ENCODE measurements around the gene RASAL2.

The RASAL2 gene

DNA sequence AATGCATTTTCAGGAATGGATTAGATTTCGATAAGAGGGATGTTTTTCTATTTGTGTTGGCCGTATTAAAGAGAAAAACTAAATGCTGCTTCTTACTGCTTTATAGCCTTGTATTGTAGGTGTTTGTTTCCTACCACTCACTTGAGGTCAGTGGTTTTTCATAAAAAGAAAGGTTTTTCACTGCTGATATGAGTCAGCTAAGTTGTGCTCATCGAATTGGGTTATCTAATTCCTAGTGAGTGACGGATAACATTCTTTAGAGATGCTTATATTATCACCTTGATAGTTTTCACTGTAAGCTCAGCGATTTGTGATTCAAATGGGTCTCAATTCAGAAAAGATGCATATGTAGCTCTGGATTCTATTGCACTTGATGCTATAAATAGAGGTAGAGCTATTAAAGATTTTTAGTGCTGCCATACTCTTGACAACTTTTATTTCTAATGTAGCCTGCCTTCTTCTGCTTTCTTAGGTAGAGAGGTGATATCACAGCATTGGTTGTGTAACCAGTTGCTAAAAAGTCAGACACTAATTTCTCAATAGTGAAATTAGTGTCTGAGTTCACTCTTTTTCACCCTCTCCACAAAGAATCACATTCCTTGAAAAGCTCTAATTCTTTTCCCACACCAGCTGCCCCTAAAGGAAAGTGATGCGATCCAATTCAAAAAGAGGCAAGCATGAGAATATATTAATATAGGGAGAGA is 180.0 kb downstream of the RASAL2 start:
- H3F3A ChIP-seq (ENCODE audit: insufficient read depth), result no peaks in the 10 kb centered on the region
- TF ChIP-seq EZH2phosphoT487 (conservative IDR thresholded peaks at IDR 0.05; ENCODE audit: low read length), result no peak
- TF ChIP-seq, protein P1, sequence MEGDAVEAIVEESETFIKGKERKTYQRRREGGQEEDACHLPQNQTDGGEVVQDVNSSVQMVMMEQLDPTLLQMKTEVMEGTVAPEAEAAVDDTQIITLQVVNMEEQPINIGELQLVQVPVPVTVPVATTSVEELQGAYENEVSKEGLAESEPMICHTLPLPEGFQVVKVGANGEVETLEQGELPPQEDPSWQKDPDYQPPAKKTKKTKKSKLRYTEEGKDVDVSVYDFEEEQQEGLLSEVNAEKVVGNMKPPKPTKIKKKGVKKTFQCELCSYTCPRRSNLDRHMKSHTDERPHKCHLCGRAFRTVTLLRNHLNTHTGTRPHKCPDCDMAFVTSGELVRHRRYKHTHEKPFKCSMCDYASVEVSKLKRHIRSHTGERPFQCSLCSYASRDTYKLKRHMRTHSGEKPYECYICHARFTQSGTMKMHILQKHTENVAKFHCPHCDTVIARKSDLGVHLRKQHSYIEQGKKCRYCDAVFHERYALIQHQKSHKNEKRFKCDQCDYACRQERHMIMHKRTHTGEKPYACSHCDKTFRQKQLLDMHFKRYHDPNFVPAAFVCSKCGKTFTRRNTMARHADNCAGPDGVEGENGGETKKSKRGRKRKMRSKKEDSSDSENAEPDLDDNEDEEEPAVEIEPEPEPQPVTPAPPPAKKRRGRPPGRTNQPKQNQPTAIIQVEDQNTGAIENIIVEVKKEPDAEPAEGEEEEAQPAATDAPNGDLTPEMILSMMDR (IDR thresholded peaks at IDR 0.05; ENCODE audit: insufficient read depth, low read length, poor library complexity, severe bottlenecking), result no peak
- no peak overlapping the region for H2AFZ ChIP-seq (ENCODE audit: low read depth, low read length, severe bottlenecking)
- no peaks in the 10 kb centered on the region for H3K79me2 ChIP-seq (ENCODE audit: insufficient read depth, low read length)
- H4K20me1 ChIP-seq (ENCODE audit: low read depth, low read length), result no peaks in the 10 kb centered on the region
- no peaks in the 10 kb centered on the region for H3K36me3 ChIP-seq (ENCODE audit: low read length)
- no peak overlapping the region for H3K4me2 ChIP-seq (ENCODE audit: low read depth, low read length, poor library complexity, severe bottlenecking)
- no peak overlapping the region for H3K27ac ChIP-seq (ENCODE audit: low read depth, low read length)
- H3K9ac ChIP-seq (ENCODE audit: low read length), result no peak overlapping the region
- H3K27me3 ChIP-seq (ENCODE audit: low read length), result no peaks in the 10 kb centered on the region
- H3K9me2 ChIP-seq (replicated peaks; ENCODE audit: insufficient read depth, low read length), result no peaks in the 10 kb centered on the region
- H3K9me3 ChIP-seq (ENCODE audit: insufficient read depth, low read length), result no peaks in the 10 kb centered on the region
- no peak overlapping the region for H3K4me3 ChIP-seq (ENCODE audit: insufficient read depth, low read length, poor library complexity, severe bottlenecking)

DNA sequence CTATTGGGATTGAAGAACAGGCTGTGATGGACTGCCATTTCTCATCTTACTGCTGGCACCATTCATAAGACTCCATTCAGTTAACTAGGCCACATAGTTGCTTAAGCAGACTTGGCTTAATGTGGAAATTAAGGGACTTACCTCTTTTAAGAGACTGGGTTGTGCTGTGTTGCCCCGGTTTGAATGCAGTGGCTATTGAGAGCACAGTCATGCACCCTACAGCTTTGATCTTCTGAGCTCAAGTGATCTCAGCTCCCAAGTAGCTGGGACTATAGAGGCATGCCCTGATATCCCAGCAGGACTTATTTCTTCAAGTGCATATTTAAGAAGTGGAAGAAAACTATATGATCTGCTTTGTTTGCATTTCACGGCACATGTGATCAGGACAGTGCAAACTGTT is 181.1 kb downstream of the RASAL2 start:
- Histone ChIP-seq H3K36me3 (ENCODE audit: low read length) (no peaks in the 10 kb centered on the region), H4K20me1 (ENCODE audit: low read depth, low read length) (no peaks in the 10 kb centered on the region), H3K9me2 (replicated peaks; ENCODE audit: insufficient read depth, low read length) (no peaks in the 10 kb centered on the region), H3K4me2 (ENCODE audit: low read depth, low read length, poor library complexity, severe bottlenecking) (no peak overlapping the region), H3K27ac (ENCODE audit: low read depth, low read length) (no peak overlapping the region), H3K4me3 (ENCODE audit: insufficient read depth, low read length, poor library complexity, severe bottlenecking) (no peak overlapping the region), H3K79me2 (ENCODE audit: insufficient read depth, low read length) (no peaks in the 10 kb centered on the region), H3K27me3 (ENCODE audit: low read length) (no peaks in the 10 kb centered on the region), H3K9me3 (ENCODE audit: insufficient read depth, low read length) (no peaks in the 10 kb centered on the region), H3F3A (ENCODE audit: insufficient read depth) (no peaks in the 10 kb centered on the region), H2AFZ (ENCODE audit: low read depth, low read length, severe bottlenecking) (no peak overlapping the region), H3K9ac (ENCODE audit: low read length) (no peak overlapping the region)
- no peak for TF ChIP-seq EZH2phosphoT487 (conservative IDR thresholded peaks at IDR 0.05; ENCODE audit: low read length)
- TF ChIP-seq, protein P1 (IDR thresholded peaks at IDR 0.05; ENCODE audit: insufficient read depth, low read length, poor library complexity, severe bottlenecking), result no peak

DNA sequence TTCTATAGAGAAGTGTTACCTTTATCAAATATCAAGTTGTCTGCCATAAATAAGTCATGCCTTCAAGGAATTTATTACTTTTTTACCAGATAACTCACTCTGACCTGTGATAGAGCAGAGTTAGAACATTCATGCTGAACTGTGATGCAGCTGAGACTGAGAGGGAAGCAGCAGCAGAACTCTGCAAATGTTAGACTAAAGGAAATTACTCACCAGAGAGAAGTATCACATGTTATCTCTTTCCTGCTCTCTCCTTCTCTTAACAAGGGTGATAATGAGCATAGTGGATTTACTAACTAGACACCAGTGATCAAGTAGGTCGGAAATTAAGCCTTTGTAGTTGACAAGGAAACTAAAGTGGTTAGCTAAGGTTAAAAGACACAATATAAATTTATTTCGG is 181.6 kb downstream of the RASAL2 start:
- Histone ChIP-seq H2AFZ (ENCODE audit: low read depth, low read length, severe bottlenecking) (no peak overlapping the region), H3K79me2 (ENCODE audit: insufficient read depth, low read length) (no peaks in the 10 kb centered on the region), H3K4me2 (ENCODE audit: low read depth, low read length, poor library complexity, severe bottlenecking) (no peak overlapping the region), H3F3A (ENCODE audit: insufficient read depth) (no peaks in the 10 kb centered on the region), H3K27ac (ENCODE audit: low read depth, low read length) (no peak overlapping the region), H3K9me2 (replicated peaks; ENCODE audit: insufficient read depth, low read length) (no peaks in the 10 kb centered on the region), H3K4me3 (ENCODE audit: insufficient read depth, low read length, poor library complexity, severe bottlenecking) (no peak overlapping the region), H4K20me1 (ENCODE audit: low read depth, low read length) (no peaks in the 10 kb centered on the region), H3K9ac (ENCODE audit: low read length) (no peak overlapping the region), H3K27me3 (ENCODE audit: low read length) (no peaks in the 10 kb centered on the region), H3K36me3 (ENCODE audit: low read length) (no peaks in the 10 kb centered on the region), H3K9me3 (ENCODE audit: insufficient read depth, low read length) (no peaks in the 10 kb centered on the region)
- TF ChIP-seq, protein P1 (IDR thresholded peaks at IDR 0.05; ENCODE audit: insufficient read depth, low read length, poor library complexity, severe bottlenecking), result no peak
- TF ChIP-seq EZH2phosphoT487 (conservative IDR thresholded peaks at IDR 0.05; ENCODE audit: low read length), result no peak
